C4-2B (cell line): Measurements from ENCODE around the gene RNF130.

Experiments used
- H3K27ac ChIP-seq: fragments of 450-650 bp; 2 replicates; pipeline ENCODE4 v1.5.1; 2017
- CTCF ChIP-seq: fragments of 450-650 bp; conservative IDR thresholded peaks from 2 replicates; pipeline ENCODE4 v1.5.1; 2017; ENCODE audit warnings: mild to moderate bottlenecking
- ZFX ChIP-seq: fragments of 450-650 bp; IDR thresholded peaks from 2 replicates; pipeline ENCODE4 v1.6.1; 2017

The RNF130 gene

GRCh38 chr5:180067986-180068385 lies 3.6 kb downstream of the RNF130 start:
- H3K27ac ChIP-seq = no peak overlapping the region; the same call in 1 of the 2 replicates
- no peak for TF ChIP-seq ZFX
- TF ChIP-seq CTCF = no peak

- TF ChIP-seq CTCF (no peak), ZFX (no peak)
- H3K27ac ChIP-seq = no peak overlapping the region
Observed at GRCh38 chr5:180060192-180060591, 11.4 kb downstream of the RNF130 start.

GRCh38 chr5:180059326-180059725 lies 12.2 kb downstream of the RNF130 start:
- H3K27ac ChIP-seq = no peak overlapping the region
- TF ChIP-seq ZFX = no peak
- TF ChIP-seq CTCF = no peak

GRCh38 chr5:180056153-180056552 lies 15.4 kb downstream of the RNF130 start:
- H3K27ac ChIP-seq = no peak overlapping the region
- TF ChIP-seq ZFX (no peak), CTCF (no peak)

- TF ChIP-seq CTCF = no peak
- TF ChIP-seq ZFX = no peak
- no peak overlapping the region for H3K27ac ChIP-seq
Observed at GRCh38 chr5:180054226-180054625, 17.3 kb downstream of the RNF130 start.

GRCh38 chr5:180053061-180053602 lies 18.4 kb downstream of the RNF130 start:
- H3K27ac ChIP-seq = no peak overlapping the region
- TF ChIP-seq CTCF = no peak

GRCh38 chr5:180052211-180052818 lies 19.2 kb downstream of the RNF130 start:
- TF ChIP-seq ZFX = no peak
- TF ChIP-seq CTCF = no peak
- H3K27ac ChIP-seq = no peak overlapping the region
